OCI-LY1 (cell line): Measurements from ENCODE around the gene ABCE1.

Source experiments
- H2AFZ ChIP-seq: fragments of 200-600 bp; sonication (generic), shearing (Covaris generic); 2 replicates; pipeline ENCODE4 v1.6.0; 2014; ENCODE audit warnings: antibody characterized with exemption, mild to moderate bottlenecking, low read length
- H3F3A ChIP-seq: fragments of 200-600 bp; sonication (generic), shearing (Covaris generic); 2 replicates; pipeline ENCODE4 v1.6.0; 2014; ENCODE audit warnings: mild to moderate bottlenecking, antibody characterized with exemption, low read length, moderate library complexity; ENCODE audit not compliant: insufficient read depth
- H3K27ac ChIP-seq: fragments of 200-600 bp; sonication (generic); 2 replicates; pipeline ENCODE4 v1.5.1; 2014; ENCODE audit warnings: low read length, mixed run types, mild to moderate bottlenecking, low read depth; ENCODE audit not compliant: poor library complexity, severe bottlenecking
- H3K27me3 ChIP-seq: fragments of 200-600 bp; sonication (generic); 2 replicates; pipeline ENCODE4 v1.6.0; 2014; ENCODE audit warnings: antibody characterized with exemption, mild to moderate bottlenecking, low read length, moderate library complexity; ENCODE audit not compliant: insufficient read depth
- H3K36me3 ChIP-seq: fragments of 200-600 bp; sonication (generic); 2 replicates; pipeline ENCODE4 v1.6.1; 2014; ENCODE audit warnings: mild to moderate bottlenecking, antibody characterized with exemption, low read length, moderate library complexity, mixed read lengths; ENCODE audit not compliant: insufficient read depth
- H3K4me1 ChIP-seq: fragments of 200-600 bp; sonication (generic); 2 replicates; pipeline ENCODE4 v1.5.1; 2014; ENCODE audit warnings: mild to moderate bottlenecking, low read length, moderate library complexity; ENCODE audit not compliant: insufficient read depth, severe bottlenecking
- H3K4me2 ChIP-seq: fragments of 200-600 bp; sonication (generic), shearing (Covaris generic); 2 replicates; pipeline ENCODE4 v1.6.1; 2014; ENCODE audit warnings: low read length
- H3K4me3 ChIP-seq: fragments of 200-600 bp; sonication (generic); 2 replicates; pipeline ENCODE4 v1.5.1; 2014; ENCODE audit warnings: low read length, low read depth, mild to moderate bottlenecking, mixed read lengths; ENCODE audit not compliant: poor library complexity, severe bottlenecking
- H3K79me2 ChIP-seq: fragments of 200-600 bp; shearing (Covaris generic); 2 replicates; pipeline ENCODE4 v1.6.1; 2016; ENCODE audit warnings: mixed run types, low read length, mixed read lengths; ENCODE audit not compliant: insufficient read depth
- H3K9ac ChIP-seq: fragments of 200-600 bp; sonication (generic), shearing (Covaris generic); 2 replicates; pipeline ENCODE4 v1.6.1; 2014; ENCODE audit warnings: mild to moderate bottlenecking, low read length, mixed read lengths
- H3K9me2 ChIP-seq: fragments of 200-600 bp; sonication (generic), shearing (Covaris generic); 2 replicates; pipeline ENCODE4 v1.6.1; 2014; ENCODE audit warnings: low read depth, mild to moderate bottlenecking, low read length, mixed read lengths
- H3K9me3 ChIP-seq: fragments of 200-600 bp; shearing (Covaris generic); 2 replicates; pipeline ENCODE4 v1.6.1; 2014; ENCODE audit warnings: low read length, mixed read lengths
- H4K20me1 ChIP-seq: fragments of 200-600 bp; sonication (generic), shearing (Covaris generic); 2 replicates; pipeline ENCODE4 v1.6.0; 2016; ENCODE audit warnings: mild to moderate bottlenecking, low read length; ENCODE audit not compliant: insufficient read depth
- EZH2 ChIP-seq: fragments of 200-600 bp; sonication (generic), shearing (Covaris generic); IDR thresholded peaks from 2 replicates; pipeline ENCODE4 v1.8.0; 2017; ENCODE audit warnings: borderline replicate concordance, mixed run types, mild to moderate bottlenecking, antibody characterized with exemption, low read length, moderate library complexity, mixed read lengths
- TF ChIP-seq, protein P1 (sequence below): fragments of 200-600 bp; sonication (generic), shearing (Covaris generic); IDR thresholded peaks from 2 replicates; pipeline ENCODE4 v1.5.1; 2017; ENCODE audit warnings: mild to moderate bottlenecking, antibody characterized with exemption, low read length, moderate library complexity, mixed read lengths

ABCE1 gene

GRCh38 chr4:145097821-145098674, at the start of gene ABCE1, which contains the start of gene ANAPC10:
Gene ABCE1, plus strand, starts transcription at chr4:145098311. Its CDS starts 6,102 bp downstream, at chr4:145104413.
Gene ANAPC10, minus strand, starts transcription at chr4:145098196. Its CDS starts 2,097 bp downstream, at chr4:145096099.
- peaks cover 38% of the 10 kb centered on the region for H3K36me3 ChIP-seq
- peak within 1 kb of the TSS; percentile 77 for H3K4me3 ChIP-seq
- no peaks in the 10 kb centered on the region for H3F3A ChIP-seq
- peak within 1 kb of the TSS; percentile 86 for H3K9ac ChIP-seq
- no peak within 1 kb of the TSS for H2AFZ ChIP-seq
- peak within 1 kb of the TSS; percentile 76 for H3K27ac ChIP-seq
- peaks cover 50% of the 10 kb centered on the region for H3K4me1 ChIP-seq
- peak within 1 kb of the TSS; percentile 99 for H3K4me2 ChIP-seq
- no peaks in the 10 kb centered on the region for H4K20me1 ChIP-seq
- no peak for TF ChIP-seq EZH2
- TF ChIP-seq, protein P1, sequence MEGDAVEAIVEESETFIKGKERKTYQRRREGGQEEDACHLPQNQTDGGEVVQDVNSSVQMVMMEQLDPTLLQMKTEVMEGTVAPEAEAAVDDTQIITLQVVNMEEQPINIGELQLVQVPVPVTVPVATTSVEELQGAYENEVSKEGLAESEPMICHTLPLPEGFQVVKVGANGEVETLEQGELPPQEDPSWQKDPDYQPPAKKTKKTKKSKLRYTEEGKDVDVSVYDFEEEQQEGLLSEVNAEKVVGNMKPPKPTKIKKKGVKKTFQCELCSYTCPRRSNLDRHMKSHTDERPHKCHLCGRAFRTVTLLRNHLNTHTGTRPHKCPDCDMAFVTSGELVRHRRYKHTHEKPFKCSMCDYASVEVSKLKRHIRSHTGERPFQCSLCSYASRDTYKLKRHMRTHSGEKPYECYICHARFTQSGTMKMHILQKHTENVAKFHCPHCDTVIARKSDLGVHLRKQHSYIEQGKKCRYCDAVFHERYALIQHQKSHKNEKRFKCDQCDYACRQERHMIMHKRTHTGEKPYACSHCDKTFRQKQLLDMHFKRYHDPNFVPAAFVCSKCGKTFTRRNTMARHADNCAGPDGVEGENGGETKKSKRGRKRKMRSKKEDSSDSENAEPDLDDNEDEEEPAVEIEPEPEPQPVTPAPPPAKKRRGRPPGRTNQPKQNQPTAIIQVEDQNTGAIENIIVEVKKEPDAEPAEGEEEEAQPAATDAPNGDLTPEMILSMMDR = no peak; the same call in 1 of the 2 replicates
- no peaks in the 10 kb centered on the region for H3K9me2 ChIP-seq
- no peaks in the 10 kb centered on the region for H3K27me3 ChIP-seq
- peaks cover 80% of the 10 kb centered on the region for H3K79me2 ChIP-seq
- peaks cover 8% of the 10 kb centered on the region; the same call in 1 of the 2 replicates for H3K9me3 ChIP-seq

DNA sequence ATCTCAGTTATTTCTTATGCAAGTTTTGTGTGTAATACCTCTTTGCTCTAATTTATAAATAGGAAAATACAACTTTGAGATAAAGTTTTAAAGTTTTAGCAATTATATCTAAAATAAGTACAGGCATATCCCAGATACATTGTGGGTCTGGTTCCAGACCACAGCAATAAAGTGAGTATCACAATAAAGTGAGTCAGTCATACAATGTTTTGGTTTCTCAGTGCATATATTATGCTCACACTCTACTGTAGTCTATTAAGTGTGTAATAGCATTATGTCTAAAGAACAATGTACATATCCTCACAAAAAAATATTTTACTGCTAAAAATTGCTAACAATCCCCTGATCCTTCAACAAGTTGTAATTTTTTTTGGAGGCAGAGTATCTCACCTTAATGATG, 49.3 kb upstream of the ABCE1 start:
- Histone ChIP-seq H3K27ac (no peak overlapping the region), H3K9me3 (no peaks in the 10 kb centered on the region), H3K36me3 (peaks cover 12% of the 10 kb centered on the region; the same call in 1 of the 2 replicates), H3K4me2 (no peak overlapping the region), H2AFZ (no peak overlapping the region), H3K4me1 (peaks cover 6% of the 10 kb centered on the region), H4K20me1 (no peaks in the 10 kb centered on the region), H3K9ac (no peak overlapping the region), H3K9me2 (no peaks in the 10 kb centered on the region), H3F3A (no peaks in the 10 kb centered on the region), H3K27me3 (no peaks in the 10 kb centered on the region), H3K4me3 (no peak overlapping the region), H3K79me2 (peaks cover 6% of the 10 kb centered on the region; the same call in 1 of the 2 replicates)
- TF ChIP-seq, protein P1 = no peak
- no peak for TF ChIP-seq EZH2

GRCh38 chr4:145049241-145049640, 48.9 kb upstream of the ABCE1 start:
- no peaks in the 10 kb centered on the region for H3K9me2 ChIP-seq
- H3K27ac ChIP-seq = no peak overlapping the region
- no peaks in the 10 kb centered on the region for H3K9me3 ChIP-seq
- no peaks in the 10 kb centered on the region for H3K27me3 ChIP-seq
- H3K9ac ChIP-seq = no peak overlapping the region
- TF ChIP-seq EZH2 = no peak
- TF ChIP-seq, protein P1 = no peak
- no peaks in the 10 kb centered on the region for H4K20me1 ChIP-seq
- peaks cover 4% of the 10 kb centered on the region; the same call in 1 of the 2 replicates for H3K79me2 ChIP-seq
- no peak overlapping the region for H3K4me2 ChIP-seq
- H3F3A ChIP-seq = no peaks in the 10 kb centered on the region
- peaks cover 3% of the 10 kb centered on the region for H3K4me1 ChIP-seq
- no peak overlapping the region for H2AFZ ChIP-seq
- no peak overlapping the region for H3K4me3 ChIP-seq
- H3K36me3 ChIP-seq = peaks cover 12% of the 10 kb centered on the region; the same call in 1 of the 2 replicates
